ENCODE data around the gene IL17B. TPM values are rescaled to one million over a fixed set of nuclear protein-coding genes. Genes with fewer than 3 reads are reported as not detected.
"Not testable (repeated sequence)": the region's sequence is repeated elsewhere in the genome, so short reads cannot be mapped to it uniquely, and the experiment has no call there.

The IL17B gene
- total RNA-seq, 2 experiments from 2014 or later = not detected

DNA sequence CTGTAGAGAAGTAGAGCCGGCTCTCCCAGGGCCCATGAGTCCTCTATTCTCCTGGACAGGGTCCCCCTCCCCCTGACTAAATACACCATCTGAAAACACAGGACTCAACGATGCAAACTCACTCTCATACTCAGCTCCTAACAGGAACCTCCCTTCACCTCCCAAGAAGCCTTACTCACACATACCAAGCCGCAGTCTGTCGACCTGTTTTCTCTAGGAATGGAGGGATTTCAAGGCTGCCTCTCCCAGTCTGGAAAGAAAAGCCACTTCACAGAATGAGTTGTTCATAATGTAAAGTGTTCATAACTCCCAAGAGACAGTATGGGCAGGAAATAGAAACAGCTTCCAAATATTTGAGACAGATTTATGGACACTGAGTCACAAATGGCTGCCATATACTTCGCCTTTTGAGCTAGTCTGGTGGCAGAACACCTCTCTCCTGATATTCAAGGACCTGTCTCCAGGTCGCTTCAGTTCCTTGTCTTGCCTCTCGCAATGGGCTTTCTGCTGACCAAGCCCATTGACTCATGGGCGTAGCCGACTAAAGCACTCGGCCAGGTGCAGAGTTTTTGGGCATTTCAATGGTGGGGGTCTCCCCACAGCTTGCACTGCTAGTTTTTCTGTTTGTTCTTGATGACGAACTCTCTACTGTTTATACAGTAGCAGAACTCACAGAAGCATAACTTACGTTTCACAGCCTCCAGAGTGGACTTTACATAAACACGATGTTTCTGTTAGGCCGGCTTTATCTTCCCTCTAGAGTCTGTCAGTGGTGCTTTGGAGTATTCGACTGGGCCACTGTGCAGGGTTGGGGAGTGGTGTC lies 25.0 kb upstream of the IL17B start:
- H3K9me3 Mint-ChIP-seq = no peaks in the 10 kb centered on the region
- DNase-seq = no peak
- POLR2A ChIA-PET = interaction anchor here (0.5 to 0.8 kb wide), 2 partner anchors 16 to 137 kb away, joined by 3 read pairs; no protein-coding TSS in a partner anchor
- H3K4me1 Mint-ChIP-seq = no peaks in the 10 kb centered on the region
- CTCF ChIA-PET = interaction anchor here (0.9 to 1.1 kb wide), 2 partner anchors 30 to 36 kb away, joined by 3 read pairs; no protein-coding TSS in a partner anchor
- peaks cover 2% of the 10 kb centered on the region for H3K27me3 Mint-ChIP-seq
- H3K4me3 Mint-ChIP-seq = no peak overlapping the region
- H3K36me3 Mint-ChIP-seq (ENCODE audit: low read depth) = no peaks in the 10 kb centered on the region
- no peak overlapping the region for H3K27ac Mint-ChIP-seq

DNA sequence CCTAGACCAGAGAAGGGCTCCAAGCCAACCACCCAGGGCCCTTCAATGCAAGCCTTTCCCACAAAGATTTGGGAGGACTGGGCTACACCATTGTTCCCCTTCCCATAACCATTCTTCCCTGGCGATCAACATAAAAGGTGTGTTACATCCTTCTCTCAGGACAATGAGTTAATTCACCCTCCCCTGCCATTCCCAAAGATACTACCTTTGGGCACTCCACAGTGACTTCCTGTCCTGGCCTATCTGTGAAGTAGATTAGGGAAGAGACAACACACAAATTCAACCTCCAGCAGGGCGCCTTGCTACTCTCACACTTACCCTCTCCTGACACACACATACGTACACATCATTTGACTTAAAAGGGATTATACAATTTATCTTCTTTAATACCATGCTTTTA lies 23.2 kb upstream of the IL17B start:
- Mint-ChIP-seq H3K4me3 (no peak overlapping the region), H3K27ac (no peak overlapping the region), H3K9me3 (no peaks in the 10 kb centered on the region), H3K4me1 (no peaks in the 10 kb centered on the region), H3K27me3 (peaks cover 2% of the 10 kb centered on the region), H3K36me3 (ENCODE audit: low read depth) (no peaks in the 10 kb centered on the region)
- POLR2A ChIA-PET = no interaction called here
- CTCF ChIA-PET = no interaction called here
- DNase-seq = no peak

- no peak for DNase-seq
- Mint-ChIP-seq H3K27me3 (peaks cover 2% of the 10 kb centered on the region), H3K4me3 (no peak overlapping the region), H3K27ac (no peak overlapping the region), H3K9me3 (no peaks in the 10 kb centered on the region), H3K36me3 (ENCODE audit: low read depth) (no peaks in the 10 kb centered on the region), H3K4me1 (no peaks in the 10 kb centered on the region)
- ChIA-PET POLR2A (no interaction called here), CTCF (interaction anchor here (1.3 to 1.5 kb wide), 2 partner anchors 8 to 29 kb away, joined by 3 to 4 read pairs; no protein-coding TSS in a partner anchor)
Observed at GRCh38 chr5:149401051-149401450, 22.0 kb upstream of the IL17B start.

GRCh38 chr5:149400304-149400703 lies 21.2 kb upstream of the IL17B start:
- no peaks in the 10 kb centered on the region for H3K36me3 Mint-ChIP-seq (ENCODE audit: low read depth)
- no peaks in the 10 kb centered on the region for H3K4me1 Mint-ChIP-seq
- CTCF ChIA-PET = interaction anchor here (0.7 to 1.5 kb wide), 3 partner anchors 9 to 101 kb away, joined by 3 to 4 read pairs (median 3); no protein-coding TSS in a partner anchor
- no peak overlapping the region for H3K4me3 Mint-ChIP-seq
- H3K27ac Mint-ChIP-seq = no peak overlapping the region
- H3K27me3 Mint-ChIP-seq = peaks cover 2% of the 10 kb centered on the region
- DNase-seq = no peak
- H3K9me3 Mint-ChIP-seq = no peaks in the 10 kb centered on the region
- POLR2A ChIA-PET = no interaction called here

DNA sequence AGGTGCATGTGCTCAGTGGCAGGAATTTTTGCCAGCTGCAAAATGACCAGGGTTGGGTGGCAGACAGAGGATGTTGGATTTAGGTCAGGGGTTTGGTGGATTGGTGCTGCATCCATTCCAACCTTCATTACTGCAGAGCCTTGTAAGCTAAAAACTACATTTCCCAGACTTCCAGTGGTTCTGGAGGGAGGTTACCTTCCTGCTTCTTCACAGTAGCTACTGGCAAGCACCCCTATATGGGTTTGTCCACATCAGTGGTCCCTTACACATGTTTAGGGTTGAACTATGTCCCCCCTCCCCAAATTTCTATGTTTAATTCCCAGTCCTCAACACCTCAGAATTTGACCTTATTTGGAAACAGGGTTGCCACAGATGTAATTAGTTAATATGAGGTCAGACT lies 20.7 kb upstream of the IL17B start:
- ChIA-PET CTCF (interaction anchor here (1.3 to 1.5 kb wide), 2 partner anchors 10 to 28 kb away, joined by 3 to 4 read pairs; no protein-coding TSS in a partner anchor), POLR2A (no interaction called here)
- no peaks in the 10 kb centered on the region for H3K36me3 Mint-ChIP-seq (ENCODE audit: low read depth)
- DNase-seq = no peak
- peaks cover 2% of the 10 kb centered on the region for H3K27me3 Mint-ChIP-seq
- H3K27ac Mint-ChIP-seq = no peak overlapping the region
- H3K4me3 Mint-ChIP-seq = no peak overlapping the region
- no peaks in the 10 kb centered on the region for H3K9me3 Mint-ChIP-seq
- no peaks in the 10 kb centered on the region for H3K4me1 Mint-ChIP-seq

DNA sequence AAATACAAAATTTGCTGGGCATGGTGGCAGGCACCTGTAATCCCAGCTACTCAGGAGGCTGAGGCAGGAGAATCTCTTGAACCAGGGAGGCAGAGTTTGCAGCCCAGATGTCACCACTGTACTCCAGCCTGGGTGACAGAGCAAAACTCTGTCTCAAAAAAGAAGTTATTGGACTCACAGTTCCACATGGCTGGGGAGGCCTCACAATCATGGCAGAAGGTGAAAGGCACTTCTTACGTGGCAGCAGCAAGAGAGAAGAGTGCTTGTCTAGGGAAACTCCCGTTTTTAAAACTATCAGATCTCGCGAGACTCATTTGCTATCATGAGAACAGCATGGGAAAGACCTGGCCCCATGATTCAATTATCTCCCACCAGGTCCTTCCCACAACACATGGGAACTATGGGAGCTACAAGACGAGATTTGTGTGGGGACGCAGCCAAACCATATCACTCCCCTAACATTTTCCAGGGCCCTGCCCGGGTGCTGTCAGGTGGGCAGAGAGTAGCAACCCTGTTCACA lies 19.7 kb upstream of the IL17B start:
- CTCF ChIA-PET = interaction anchor here (0.7 kb wide), 1 partner anchor 258 kb away, joined by 3 read pairs; the partner anchor contains the start of gene ABLIM3
- H3K27me3 Mint-ChIP-seq; H3K36me3 Mint-ChIP-seq (ENCODE audit: low read depth); H3K4me1 Mint-ChIP-seq; POLR2A ChIA-PET; DNase-seq; H3K27ac Mint-ChIP-seq; H3K9me3 Mint-ChIP-seq; H3K4me3 Mint-ChIP-seq: not testable (repeated sequence)

DNA sequence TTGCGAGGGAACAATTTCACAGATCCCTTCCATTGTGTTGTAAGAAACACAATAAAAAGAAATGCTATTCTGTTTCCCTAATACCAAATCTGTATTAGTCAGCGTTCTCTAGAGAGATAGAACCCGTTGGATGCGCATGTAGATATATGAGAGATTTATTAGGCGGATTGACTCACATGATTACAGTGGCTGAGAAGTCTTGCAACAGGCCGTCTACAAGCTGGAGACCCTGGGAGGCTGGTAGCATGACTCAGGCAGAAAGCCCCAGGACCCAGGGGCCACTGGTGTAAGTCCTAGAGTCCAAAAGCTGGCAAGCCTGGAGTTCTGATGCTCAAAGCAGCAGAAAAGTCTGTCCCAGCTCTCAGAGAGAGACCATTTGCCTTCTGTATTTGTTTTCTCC lies 18.4 kb upstream of the IL17B start:
- POLR2A ChIA-PET = no interaction called here
- Mint-ChIP-seq H3K4me3 (no peak overlapping the region), H3K9me3 (no peaks in the 10 kb centered on the region), H3K4me1 (no peaks in the 10 kb centered on the region), H3K27me3 (peaks cover 2% of the 10 kb centered on the region), H3K27ac (no peak overlapping the region), H3K36me3 (ENCODE audit: low read depth) (no peaks in the 10 kb centered on the region)
- CTCF ChIA-PET = no interaction called here
- DNase-seq = no peak

DNA sequence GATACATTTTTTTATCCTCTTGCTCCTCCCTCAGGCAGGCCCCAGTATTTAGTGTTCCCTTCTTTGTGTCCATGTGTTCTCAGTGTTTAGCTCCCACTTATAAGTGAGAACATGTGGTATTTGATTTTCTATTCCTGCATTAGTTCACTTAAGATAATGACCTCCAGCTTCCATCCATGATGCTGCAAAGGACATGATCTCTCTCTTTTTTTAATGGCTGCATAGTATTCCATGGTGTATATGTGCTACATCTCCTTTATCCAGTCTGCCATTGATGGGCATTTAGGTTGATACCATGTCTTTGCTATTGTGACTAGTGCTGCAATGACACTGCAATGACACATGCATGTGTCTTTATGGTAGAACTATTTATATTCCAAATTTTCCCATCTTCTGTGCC lies 15.9 kb upstream of the IL17B start:
- POLR2A ChIA-PET; H3K27ac Mint-ChIP-seq; DNase-seq; H3K4me3 Mint-ChIP-seq; H3K36me3 Mint-ChIP-seq (ENCODE audit: low read depth); H3K4me1 Mint-ChIP-seq; H3K9me3 Mint-ChIP-seq; H3K27me3 Mint-ChIP-seq; CTCF ChIA-PET: not testable (repeated sequence)

- Mint-ChIP-seq H3K27me3 (no peaks in the 10 kb centered on the region), H3K36me3 (ENCODE audit: low read depth) (no peaks in the 10 kb centered on the region), H3K4me3 (no peak overlapping the region), H3K27ac (no peak overlapping the region), H3K4me1 (no peaks in the 10 kb centered on the region), H3K9me3 (peaks cover 3% of the 10 kb centered on the region)
- CTCF ChIA-PET = no interaction called here
- POLR2A ChIA-PET = no interaction called here
- no peak for DNase-seq
Observed at GRCh38 chr5:149392718-149393117, 13.6 kb upstream of the IL17B start.

GRCh38 chr5:149391524-149391923 lies 12.4 kb upstream of the IL17B start:
- H3K4me3 Mint-ChIP-seq = no peak overlapping the region
- H3K9me3 Mint-ChIP-seq = peaks cover 3% of the 10 kb centered on the region
- no peaks in the 10 kb centered on the region for H3K36me3 Mint-ChIP-seq (ENCODE audit: low read depth)
- H3K27ac Mint-ChIP-seq = no peak overlapping the region
- no peaks in the 10 kb centered on the region for H3K4me1 Mint-ChIP-seq
- no peak for DNase-seq
- no peaks in the 10 kb centered on the region for H3K27me3 Mint-ChIP-seq
- POLR2A ChIA-PET = no interaction called here
- CTCF ChIA-PET = interaction anchor here (1.3 to 2.2 kb wide), 2 partner anchors 9 to 124 kb away, joined by 3 to 8 read pairs; no protein-coding TSS in a partner anchor

DNA sequence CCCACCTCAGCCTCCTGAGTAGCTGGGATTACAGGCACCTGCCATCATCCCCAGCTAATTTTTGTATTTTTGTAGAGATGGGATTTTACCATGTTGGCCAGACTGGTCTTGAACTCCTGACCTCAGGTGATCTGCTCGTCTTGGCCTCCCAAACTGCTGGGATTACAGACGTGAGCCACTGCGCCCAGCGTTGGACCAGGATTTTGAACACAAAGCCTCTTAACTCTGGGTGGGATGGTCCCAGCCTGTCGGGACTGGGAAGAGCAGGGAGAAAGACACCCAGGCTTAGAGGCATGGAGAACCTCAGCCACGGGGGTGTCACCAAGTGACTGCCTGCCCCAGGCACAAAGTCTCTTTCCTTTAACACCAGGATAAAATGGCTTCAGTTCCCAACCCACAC lies 12.0 kb upstream of the IL17B start:
- H3K27ac Mint-ChIP-seq; POLR2A ChIA-PET; H3K36me3 Mint-ChIP-seq (ENCODE audit: low read depth); H3K9me3 Mint-ChIP-seq; H3K4me1 Mint-ChIP-seq; H3K4me3 Mint-ChIP-seq; DNase-seq; H3K27me3 Mint-ChIP-seq: not testable (repeated sequence)
- CTCF ChIA-PET = interaction anchor here (0.6 to 2.2 kb wide), 5 partner anchors 9 to 128 kb away, joined by 3 to 8 read pairs (median 3); no protein-coding TSS in a partner anchor

DNA sequence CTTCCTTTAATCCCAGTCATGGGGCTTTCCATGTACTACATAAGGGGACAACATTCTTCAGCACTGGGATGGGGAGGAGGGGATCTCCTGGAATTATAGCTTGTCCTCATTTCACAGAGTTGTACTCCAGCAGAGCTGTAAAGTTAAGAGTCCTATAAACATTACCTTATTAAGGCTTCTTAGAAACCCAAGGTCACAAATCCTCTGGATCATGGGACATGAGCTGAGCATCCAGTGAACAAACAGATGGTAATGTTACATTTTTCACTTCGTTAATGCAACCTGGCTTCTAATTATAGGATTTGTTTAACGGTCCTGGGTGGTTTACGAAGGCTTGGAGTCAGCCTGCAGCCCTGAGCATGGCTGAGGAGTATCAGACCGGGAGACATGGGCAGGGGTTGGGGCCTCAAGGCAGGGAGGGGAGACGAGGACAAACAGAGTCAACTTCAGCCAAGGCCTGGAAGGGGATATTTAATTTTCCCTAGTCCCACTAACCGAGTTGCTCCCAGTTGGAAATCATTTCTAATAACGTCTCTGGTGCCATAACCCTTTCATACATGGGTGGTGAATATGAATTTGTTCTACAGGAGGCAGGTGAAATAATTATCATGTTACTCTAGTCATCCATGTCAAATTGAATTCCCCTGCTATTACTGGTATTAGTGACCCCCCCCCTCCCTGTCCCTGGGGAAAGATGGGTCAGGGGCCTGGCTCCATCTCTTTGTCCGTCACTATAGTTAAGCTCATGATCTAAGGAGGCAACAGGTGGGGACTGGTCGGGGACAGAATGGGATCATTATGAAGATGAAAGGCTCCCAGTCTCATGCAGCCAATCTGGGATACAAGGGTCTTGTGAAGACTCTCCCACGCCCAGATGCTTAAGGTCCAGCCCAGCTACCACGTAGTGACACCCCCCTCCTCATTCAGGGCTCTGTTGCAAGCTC lies 10.7 kb upstream of the IL17B start:
- Mint-ChIP-seq H3K27ac (no peak overlapping the region), H3K9me3 (peaks cover 3% of the 10 kb centered on the region), H3K27me3 (no peaks in the 10 kb centered on the region), H3K4me1 (no peaks in the 10 kb centered on the region), H3K4me3 (no peak overlapping the region), H3K36me3 (ENCODE audit: low read depth) (no peaks in the 10 kb centered on the region)
- ChIA-PET CTCF (interaction anchor here (0.6 to 2.2 kb wide), 8 partner anchors 8 to 229 kb away, joined by 3 to 8 read pairs (median 3); no protein-coding TSS in a partner anchor), POLR2A (no interaction called here)
- no peak for DNase-seq
